ENCODE data around the gene GOLPH3. TPM values are rescaled to one million over a fixed set of nuclear protein-coding genes. Genes with fewer than 3 reads are reported as not detected.

Gene GOLPH3
- total RNA-seq, 1 donor from 2014 or later, result 105 TPM

DNA sequence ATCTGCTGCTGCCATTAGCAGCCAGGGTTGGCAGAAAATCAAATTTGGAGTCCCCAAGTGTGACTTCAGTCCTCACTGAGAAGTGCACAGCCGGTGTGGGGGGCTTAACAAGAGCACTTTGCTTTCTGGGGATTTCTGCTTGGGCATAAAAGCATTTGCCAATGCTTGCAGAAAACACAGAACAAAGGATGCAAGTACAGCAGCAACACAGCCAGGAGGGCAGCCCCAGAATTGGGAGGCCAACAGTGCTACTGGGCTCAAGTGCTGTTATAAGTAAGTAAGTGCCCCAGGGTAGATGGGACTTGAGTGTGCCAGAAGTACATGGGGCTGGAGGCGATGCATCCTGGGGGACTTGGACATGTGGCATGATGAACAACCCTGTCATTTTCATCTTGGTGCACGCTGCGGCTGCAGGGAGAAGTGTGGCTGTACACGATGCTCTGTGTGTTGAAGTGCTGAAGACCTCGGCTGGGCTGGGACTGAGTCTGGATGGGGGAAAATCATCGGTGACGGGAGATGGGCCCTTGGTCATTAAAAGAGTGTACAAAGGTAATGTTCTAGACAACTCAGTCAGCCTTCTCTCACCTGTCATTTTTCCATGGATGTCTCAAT lies 73.3 kb downstream of the GOLPH3 start:
- peak overlapping the region; percentile 24 for H3K4me3 Mint-ChIP-seq (ENCODE audit: unreplicated experiment)
- peaks cover 67% of the 10 kb centered on the region for H3K36me3 Mint-ChIP-seq (ENCODE audit: low read depth, unreplicated experiment)
- H3K27me3 Mint-ChIP-seq (ENCODE audit: unreplicated experiment), result peaks cover 26% of the 10 kb centered on the region
- no peak for TF ChIP-seq CTCF (IDR thresholded peaks at IDR 0.05; ENCODE audit: unreplicated experiment)
- H3K9me3 Mint-ChIP-seq (ENCODE audit: unreplicated experiment), result no peaks in the 10 kb centered on the region
- peaks cover 54% of the 10 kb centered on the region for H3K4me1 Mint-ChIP-seq (ENCODE audit: unreplicated experiment)
- DNase-seq (ENCODE audit: low spot score), result no peak
- peak overlapping the region; percentile 99 for H3K27ac Mint-ChIP-seq (ENCODE audit: unreplicated experiment)

DNA sequence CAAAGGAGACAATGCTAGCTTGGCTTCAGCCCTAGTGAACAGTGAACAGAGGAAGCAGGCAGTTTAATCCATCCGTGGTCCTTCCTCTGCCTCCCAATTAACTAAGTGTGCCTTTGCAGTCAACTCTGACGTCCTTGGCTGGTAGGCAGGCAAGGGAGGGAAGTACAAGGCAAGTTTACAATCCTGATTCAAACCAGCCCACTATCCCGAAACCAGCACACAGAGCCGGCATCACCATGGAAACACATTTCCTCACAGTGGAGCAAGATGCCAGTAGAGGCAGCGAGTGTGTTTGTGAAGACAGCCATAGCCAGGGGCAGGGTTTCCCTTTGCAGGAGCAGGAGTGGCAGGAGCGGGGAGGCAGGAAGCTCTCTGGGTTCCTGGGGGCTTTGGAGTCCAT lies 73.9 kb downstream of the GOLPH3 start:
- Mint-ChIP-seq H3K4me1 (ENCODE audit: unreplicated experiment) (peaks cover 57% of the 10 kb centered on the region), H3K9me3 (ENCODE audit: unreplicated experiment) (no peaks in the 10 kb centered on the region), H3K4me3 (ENCODE audit: unreplicated experiment) (peak overlapping the region; percentile 69), H3K27me3 (ENCODE audit: unreplicated experiment) (peaks cover 27% of the 10 kb centered on the region), H3K27ac (ENCODE audit: unreplicated experiment) (peak overlapping the region; percentile 99), H3K36me3 (ENCODE audit: low read depth, unreplicated experiment) (peaks cover 65% of the 10 kb centered on the region)
- DNase-seq (ENCODE audit: low spot score), result peak; percentile 33
- no peak for TF ChIP-seq CTCF (IDR thresholded peaks at IDR 0.05; ENCODE audit: unreplicated experiment)

DNA sequence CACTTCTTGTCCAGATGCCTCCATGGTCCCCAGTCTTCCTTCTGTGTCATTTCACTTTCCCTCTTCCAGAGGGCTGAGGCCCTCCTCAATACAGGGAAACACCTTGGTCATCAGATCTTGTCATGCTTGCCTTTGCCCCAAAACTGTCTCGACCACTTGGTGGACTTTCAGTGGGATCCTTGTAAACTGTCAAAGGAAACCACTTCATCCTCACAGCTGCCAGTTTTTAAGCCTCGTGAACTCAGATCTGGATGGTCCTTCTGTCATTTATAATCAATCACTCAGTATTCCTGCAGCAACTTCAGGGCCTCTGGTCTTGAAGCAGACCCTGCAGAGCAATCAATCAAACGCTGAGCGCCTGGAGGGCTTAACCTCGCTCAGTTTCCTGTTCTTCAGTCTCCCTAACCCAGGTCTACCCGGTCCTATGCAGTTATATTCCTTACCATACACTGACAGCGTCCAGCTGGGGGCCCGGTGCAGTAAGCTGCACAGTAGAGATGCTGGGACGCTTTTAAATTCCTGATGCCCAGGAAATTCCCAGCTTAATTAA lies 74.6 kb downstream of the GOLPH3 start:
- no peaks in the 10 kb centered on the region for H3K9me3 Mint-ChIP-seq (ENCODE audit: unreplicated experiment)
- peaks cover 32% of the 10 kb centered on the region for H3K27me3 Mint-ChIP-seq (ENCODE audit: unreplicated experiment)
- TF ChIP-seq CTCF (IDR thresholded peaks at IDR 0.05; ENCODE audit: unreplicated experiment), result no peak
- H3K4me1 Mint-ChIP-seq (ENCODE audit: unreplicated experiment), result peaks cover 62% of the 10 kb centered on the region
- H3K36me3 Mint-ChIP-seq (ENCODE audit: low read depth, unreplicated experiment), result peaks cover 66% of the 10 kb centered on the region
- H3K4me3 Mint-ChIP-seq (ENCODE audit: unreplicated experiment), result peak overlapping the region; percentile 81
- DNase-seq (ENCODE audit: low spot score), result no peak
- peak overlapping the region; percentile 99 for H3K27ac Mint-ChIP-seq (ENCODE audit: unreplicated experiment)

GRCh38 chr5:32098890-32099310 lies 75.2 kb downstream of the GOLPH3 start:
- DNase-seq (ENCODE audit: low spot score), result no peak
- Mint-ChIP-seq H3K4me3 (ENCODE audit: unreplicated experiment) (peak overlapping the region; percentile 81), H3K36me3 (ENCODE audit: low read depth, unreplicated experiment) (peaks cover 71% of the 10 kb centered on the region), H3K27ac (ENCODE audit: unreplicated experiment) (peak overlapping the region; percentile 99), H3K27me3 (ENCODE audit: unreplicated experiment) (peaks cover 32% of the 10 kb centered on the region), H3K4me1 (ENCODE audit: unreplicated experiment) (peaks cover 62% of the 10 kb centered on the region), H3K9me3 (ENCODE audit: unreplicated experiment) (no peaks in the 10 kb centered on the region)
- TF ChIP-seq CTCF (IDR thresholded peaks at IDR 0.05; ENCODE audit: unreplicated experiment), result no peak

DNA sequence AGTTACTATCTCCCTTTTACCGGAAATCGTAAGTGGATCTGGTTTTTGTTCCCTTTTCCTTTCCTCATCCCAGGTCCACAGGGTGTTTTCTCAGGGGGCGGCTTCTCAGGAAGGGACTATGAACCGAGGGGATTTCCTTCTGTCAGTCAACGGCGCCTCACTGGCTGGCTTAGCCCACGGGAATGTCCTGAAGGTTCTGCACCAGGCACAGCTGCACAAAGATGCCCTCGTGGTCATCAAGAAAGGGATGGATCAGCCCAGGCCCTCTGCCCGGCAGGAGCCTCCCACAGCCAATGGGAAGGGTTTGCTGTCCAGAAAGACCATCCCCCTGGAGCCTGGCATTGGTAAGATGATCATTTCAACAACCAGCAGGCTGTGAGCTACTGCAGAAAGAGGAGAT lies 75.8 kb downstream of the GOLPH3 start:
- H3K27me3 Mint-ChIP-seq (ENCODE audit: unreplicated experiment), result peaks cover 32% of the 10 kb centered on the region
- peaks cover 71% of the 10 kb centered on the region for H3K36me3 Mint-ChIP-seq (ENCODE audit: low read depth, unreplicated experiment)
- no peak for TF ChIP-seq CTCF (IDR thresholded peaks at IDR 0.05; ENCODE audit: unreplicated experiment)
- H3K4me1 Mint-ChIP-seq (ENCODE audit: unreplicated experiment), result peaks cover 62% of the 10 kb centered on the region
- peak; percentile 77 for DNase-seq (ENCODE audit: low spot score)
- no peaks in the 10 kb centered on the region for H3K9me3 Mint-ChIP-seq (ENCODE audit: unreplicated experiment)
- H3K4me3 Mint-ChIP-seq (ENCODE audit: unreplicated experiment), result no peak overlapping the region
- H3K27ac Mint-ChIP-seq (ENCODE audit: unreplicated experiment), result peak overlapping the region; percentile 99

Data from endothelial cell (in vitro differentiated cells).